ENCODE data around the gene AKR1D1. TPM values are rescaled to one million over a fixed set of nuclear protein-coding genes. Genes with fewer than 3 reads are reported as not detected.
"Not testable (repeated sequence)": the region's sequence is repeated elsewhere in the genome, so short reads cannot be mapped to it uniquely, and the experiment has no call there.

Gene AKR1D1
- total RNA-seq, 1 donor from 2014 or later = not detected

DNA sequence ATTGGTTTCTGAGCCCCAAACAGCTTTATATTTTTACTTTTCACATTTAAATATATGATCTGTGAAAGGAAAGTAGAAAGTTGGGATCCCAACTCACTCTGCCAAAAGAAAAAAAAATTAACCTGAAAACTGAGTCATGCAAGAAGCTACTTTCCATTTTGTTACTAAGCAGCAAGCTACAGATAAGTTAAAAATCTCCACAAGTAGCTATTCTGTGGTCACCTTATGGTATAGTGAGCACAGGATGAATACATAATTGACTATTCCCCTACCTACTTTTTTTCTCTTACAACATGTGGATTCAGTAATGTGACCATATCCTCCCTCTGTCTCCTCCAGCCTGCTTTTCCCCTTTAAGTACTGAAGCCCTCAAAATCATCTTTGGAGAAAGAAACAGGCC, 44.1 kb upstream of the AKR1D1 start:
- peaks cover 7% of the 10 kb centered on the region for H3K9me3 Mint-ChIP-seq (ENCODE audit: low read depth)
- TF ChIP-seq, protein P1, sequence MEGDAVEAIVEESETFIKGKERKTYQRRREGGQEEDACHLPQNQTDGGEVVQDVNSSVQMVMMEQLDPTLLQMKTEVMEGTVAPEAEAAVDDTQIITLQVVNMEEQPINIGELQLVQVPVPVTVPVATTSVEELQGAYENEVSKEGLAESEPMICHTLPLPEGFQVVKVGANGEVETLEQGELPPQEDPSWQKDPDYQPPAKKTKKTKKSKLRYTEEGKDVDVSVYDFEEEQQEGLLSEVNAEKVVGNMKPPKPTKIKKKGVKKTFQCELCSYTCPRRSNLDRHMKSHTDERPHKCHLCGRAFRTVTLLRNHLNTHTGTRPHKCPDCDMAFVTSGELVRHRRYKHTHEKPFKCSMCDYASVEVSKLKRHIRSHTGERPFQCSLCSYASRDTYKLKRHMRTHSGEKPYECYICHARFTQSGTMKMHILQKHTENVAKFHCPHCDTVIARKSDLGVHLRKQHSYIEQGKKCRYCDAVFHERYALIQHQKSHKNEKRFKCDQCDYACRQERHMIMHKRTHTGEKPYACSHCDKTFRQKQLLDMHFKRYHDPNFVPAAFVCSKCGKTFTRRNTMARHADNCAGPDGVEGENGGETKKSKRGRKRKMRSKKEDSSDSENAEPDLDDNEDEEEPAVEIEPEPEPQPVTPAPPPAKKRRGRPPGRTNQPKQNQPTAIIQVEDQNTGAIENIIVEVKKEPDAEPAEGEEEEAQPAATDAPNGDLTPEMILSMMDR (IDR thresholded peaks at IDR 0.05) = no peak

DNA sequence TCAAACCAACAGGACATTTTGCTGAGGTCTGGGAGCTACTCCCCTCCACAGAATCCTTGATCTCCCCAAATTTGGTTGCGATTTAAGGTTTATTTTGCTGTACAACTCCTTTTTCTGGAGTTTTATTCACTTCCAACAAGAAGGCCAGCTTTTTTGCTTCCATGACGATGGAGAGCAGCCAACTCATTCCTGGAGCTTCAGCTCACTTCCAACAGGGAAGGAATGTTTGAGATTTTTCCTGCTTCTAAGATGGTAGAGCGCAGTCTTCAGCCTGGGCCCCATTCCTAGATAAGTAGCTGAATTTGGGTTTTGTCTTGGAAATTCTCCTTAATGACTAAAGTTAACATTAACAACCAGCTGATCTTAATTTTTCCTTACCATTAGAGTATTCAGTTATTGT, 43.5 kb upstream of the AKR1D1 start:
- Mint-ChIP-seq H3K27ac (ENCODE audit: unreplicated experiment) (no peak overlapping the region), H3K27me3 (ENCODE audit: low read depth) (no peaks in the 10 kb centered on the region), H3K9me3 (ENCODE audit: low read depth) (peaks cover 7% of the 10 kb centered on the region), H3K4me1 (ENCODE audit: low read depth) (peaks cover 7% of the 10 kb centered on the region), H3K36me3 (ENCODE audit: low read depth) (peaks cover 4% of the 10 kb centered on the region), H3K4me3 (ENCODE audit: unreplicated experiment) (no peak overlapping the region)
- TF ChIP-seq, protein P1 (IDR thresholded peaks at IDR 0.05) = no peak
- no peak for DNase-seq (ENCODE audit: low spot score)

More for the DNA sequence above, 44.1 kb upstream of the AKR1D1 start:
- no peak for DNase-seq (ENCODE audit: low spot score)
- Mint-ChIP-seq H3K4me1 (ENCODE audit: low read depth) (peaks cover 7% of the 10 kb centered on the region), H3K36me3 (ENCODE audit: low read depth) (peaks cover 4% of the 10 kb centered on the region), H3K4me3 (ENCODE audit: unreplicated experiment) (no peak overlapping the region), H3K27ac (ENCODE audit: unreplicated experiment) (no peak overlapping the region), H3K27me3 (ENCODE audit: low read depth) (no peaks in the 10 kb centered on the region)

DNA sequence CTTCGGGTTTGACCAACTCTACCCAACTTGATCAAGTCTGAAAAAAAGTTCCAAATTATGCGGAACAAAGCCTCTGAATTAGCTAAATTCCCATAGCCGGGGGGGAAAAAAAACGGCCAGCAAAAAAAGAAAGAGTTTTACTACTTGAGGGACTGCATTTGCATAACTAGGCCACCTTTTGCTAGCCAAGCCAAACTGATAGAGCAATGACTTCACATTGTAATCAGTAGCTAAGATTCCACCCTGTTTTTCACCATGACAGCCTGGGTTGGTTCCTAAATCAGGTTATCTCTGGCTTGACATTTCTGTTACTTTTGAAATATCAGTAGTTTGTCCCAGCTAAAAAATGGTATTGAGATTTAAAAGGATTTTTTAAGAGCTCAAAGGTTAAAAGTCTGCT, 43.0 kb upstream of the AKR1D1 start:
- H3K36me3 Mint-ChIP-seq (ENCODE audit: low read depth) = peaks cover 4% of the 10 kb centered on the region
- no peak overlapping the region for H3K27ac Mint-ChIP-seq (ENCODE audit: unreplicated experiment)

DNA sequence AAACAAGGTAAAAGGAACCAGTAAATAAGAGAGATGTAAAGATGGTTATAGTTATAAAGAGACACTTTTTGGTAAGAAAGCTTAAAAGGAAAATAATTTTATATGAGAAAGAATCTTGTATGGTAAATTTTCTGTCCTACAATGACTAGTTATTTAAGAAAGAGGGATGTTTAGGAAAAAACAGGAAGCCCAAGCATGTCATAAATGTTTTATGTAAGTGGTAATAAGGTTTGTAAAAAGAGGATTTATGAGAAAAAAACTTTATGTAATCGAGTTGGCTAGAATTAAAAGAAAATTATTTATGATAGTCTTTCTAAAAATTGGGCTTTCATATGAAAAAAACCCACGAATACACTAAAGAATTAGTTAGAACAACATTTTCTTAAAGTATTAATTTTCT, 40.1 kb upstream of the AKR1D1 start:
- no peak for DNase-seq (ENCODE audit: low spot score)
- Mint-ChIP-seq H3K27me3 (ENCODE audit: low read depth) (peaks cover 9% of the 10 kb centered on the region), H3K36me3 (ENCODE audit: low read depth) (peaks cover 11% of the 10 kb centered on the region), H3K9me3 (ENCODE audit: low read depth) (peaks cover 20% of the 10 kb centered on the region), H3K27ac (ENCODE audit: unreplicated experiment) (no peak overlapping the region), H3K4me1 (ENCODE audit: low read depth) (peaks cover 7% of the 10 kb centered on the region), H3K4me3 (ENCODE audit: unreplicated experiment) (no peak overlapping the region)
- TF ChIP-seq, protein P1 (IDR thresholded peaks at IDR 0.05) = no peak

More for the DNA sequence above, 43.0 kb upstream of the AKR1D1 start:
- TF ChIP-seq, protein P1 (IDR thresholded peaks at IDR 0.05) = no peak
- Mint-ChIP-seq H3K27me3 (ENCODE audit: low read depth) (no peaks in the 10 kb centered on the region), H3K4me1 (ENCODE audit: low read depth) (peaks cover 7% of the 10 kb centered on the region), H3K9me3 (ENCODE audit: low read depth) (peaks cover 7% of the 10 kb centered on the region), H3K4me3 (ENCODE audit: unreplicated experiment) (no peak overlapping the region)
- no peak for DNase-seq (ENCODE audit: low spot score)

DNA sequence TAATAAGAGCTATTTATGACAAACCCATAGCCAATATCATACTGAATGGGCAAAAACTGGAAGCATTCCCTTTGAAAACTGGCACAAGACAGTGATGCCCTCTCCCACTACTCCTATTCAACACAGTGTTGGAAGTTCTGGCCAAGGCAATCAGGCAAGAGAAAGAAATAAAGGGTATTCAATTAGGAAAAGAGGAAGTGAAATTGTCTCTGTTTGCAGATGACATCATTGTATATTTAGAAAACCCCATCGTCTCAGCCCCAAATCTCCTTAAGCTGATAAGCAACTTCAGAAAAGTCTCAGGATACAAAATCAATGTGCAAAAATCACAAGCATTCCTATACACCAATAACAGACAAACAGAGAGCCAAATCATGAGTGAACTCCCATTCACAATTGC, 36.2 kb upstream of the AKR1D1 start:
- DNase-seq (ENCODE audit: low spot score); H3K27ac Mint-ChIP-seq (ENCODE audit: unreplicated experiment); H3K4me3 Mint-ChIP-seq (ENCODE audit: unreplicated experiment); H3K27me3 Mint-ChIP-seq (ENCODE audit: low read depth); H3K4me1 Mint-ChIP-seq (ENCODE audit: low read depth): not testable (repeated sequence)
- Mint-ChIP-seq H3K9me3 (ENCODE audit: low read depth) (peaks cover 23% of the 10 kb centered on the region), H3K36me3 (ENCODE audit: low read depth) (peaks cover 11% of the 10 kb centered on the region)

DNA sequence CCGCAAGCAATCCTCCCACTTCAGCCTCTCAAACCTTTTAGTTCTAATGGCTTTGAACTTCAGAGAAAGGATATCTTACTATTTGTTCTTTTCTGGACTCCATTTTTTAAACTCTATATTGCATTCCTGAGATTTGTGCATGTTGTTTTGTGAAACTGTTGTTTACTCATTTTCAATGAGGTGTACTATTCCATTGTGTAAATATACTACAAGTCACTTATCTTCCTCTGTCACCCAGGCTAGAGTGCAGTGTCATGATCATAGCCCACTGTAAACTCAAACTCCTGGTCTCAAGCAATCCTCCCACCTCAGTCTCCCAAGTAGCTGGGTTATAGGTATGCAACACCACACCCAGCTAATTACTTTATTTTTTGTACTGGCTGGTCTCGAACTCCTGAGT, 31.4 kb upstream of the AKR1D1 start:
- no peak for DNase-seq (ENCODE audit: low spot score)

More for the DNA sequence above, 31.4 kb upstream of the AKR1D1 start:
- Mint-ChIP-seq H3K27ac (ENCODE audit: unreplicated experiment) (no peak overlapping the region), H3K27me3 (ENCODE audit: low read depth) (peaks cover 10% of the 10 kb centered on the region), H3K36me3 (ENCODE audit: low read depth) (peaks cover 4% of the 10 kb centered on the region), H3K9me3 (ENCODE audit: low read depth) (peaks cover 15% of the 10 kb centered on the region), H3K4me3 (ENCODE audit: unreplicated experiment) (no peak overlapping the region), H3K4me1 (ENCODE audit: low read depth) (no peaks in the 10 kb centered on the region)
- TF ChIP-seq, protein P1 (IDR thresholded peaks at IDR 0.05) = no peak

Measured in chondrocyte (in vitro differentiated cells).